T-cell (primary cell): ENCODE measurements around the gene CCDC106. TPM values are rescaled to one million over a fixed set of nuclear protein-coding genes. Genes with fewer than 3 reads are reported as not detected.

Source experiments
- ATAC-seq, 4 experiments: fragments of 200-7000 bp in 3 of 4; fragments of 150-1000 bp in 1 of 4; cut with Tn5 transposase; replicated peaks in 1 of 4; 1 replicate in 3 of 4; 2 replicates in 1 of 4; pipeline ENCODE4 v1.10.0; 2021; ENCODE audit warnings: moderate library complexity in 3 of 4, mild to moderate bottlenecking in 2 of 4, moderate number of reproducible peaks in 1 of 4
- CTCF ChIA-PET, 2 donors: fragments of 300-600 bp; sonication (Branson Sonifier 250); formaldehyde crosslinking; loops; one replicate each; lab custom pipeline; 2022; ENCODE audit warnings: antibody characterized with exemption in 2 of 2; lab: Charles Lee
- POLR2A ChIA-PET, 2 donors: fragments of 300-600 bp; sonication (Branson Sonifier 250); formaldehyde crosslinking; loops; one replicate each; lab custom pipeline; 2022; ENCODE audit warnings: antibody characterized with exemption in 2 of 2; lab: Charles Lee
- DNase-seq, 35 experiments: peaks; one replicate each; pipeline versions ENCODE4 v3.0.0 to v3.0.0-alpha.2; 2013 to 2023
- H3K27ac ChIP-seq: one replicate; pipeline ENCODE4 v1.5.1; 2013; ENCODE audit warnings: low read length
- H3K27me3 ChIP-seq, 2 experiments: replicated peaks in 1 of 2; 1 replicate in 1 of 2; 2 replicates in 1 of 2; pipeline versions ENCODE4 v1.6.1 to v1.7.0; 2013; ENCODE audit warnings: low read length in 1 of 2, mixed read lengths in 1 of 2; ENCODE audit not compliant: control insufficient read depth in 2 of 2, insufficient read depth in 2 of 2; ENCODE audit errors: extremely low read depth in 1 of 2
- H3K36me3 ChIP-seq, 2 donors: 1 replicate in 1 of 2; 2 replicates in 1 of 2; pipeline versions ENCODE4 v1.6.1 to v1.7.0; 2013; ENCODE audit warnings: low read length in 1 of 2; ENCODE audit not compliant: control insufficient read depth in 2 of 2, insufficient read depth in 1 of 2; ENCODE audit errors: extremely low read depth in 1 of 2
- H3K4me1 ChIP-seq, 2 experiments: 1 replicate in 1 of 2; 2 replicates in 1 of 2; pipeline versions ENCODE4 v1.6.1 to v1.7.0; 2013; ENCODE audit warnings: low read length in 2 of 2, mixed read lengths in 1 of 2; ENCODE audit not compliant: insufficient read depth in 2 of 2, control insufficient read depth in 1 of 2; ENCODE audit errors: extremely low read depth in 1 of 2
- H3K4me3 ChIP-seq, 2 donors: 1 replicate in 1 of 2; 2 replicates in 1 of 2; pipeline versions ENCODE4 v1.5.1 to v1.7.0; 2013; ENCODE audit warnings: mild to moderate bottlenecking in 2 of 2, low read length in 1 of 2, moderate library complexity in 1 of 2; ENCODE audit not compliant: control insufficient read depth in 1 of 2; ENCODE audit errors: extremely low read depth in 1 of 2
- H3K9me3 ChIP-seq: 2 replicates; pipeline ENCODE4 v1.7.0; 2013
- H3K27ac Mint-ChIP-seq, 2 donors: one replicate each; pipeline ENCODE4 v1.8.0; 2020 to 2021; ENCODE audit warnings: mild to moderate bottlenecking in 2 of 2, mixed read lengths in 2 of 2
- H3K27me3 Mint-ChIP-seq, 2 donors: one replicate each; pipeline ENCODE4 v1.8.0; 2021 to 2022; ENCODE audit warnings: mixed read lengths in 2 of 2
- H3K36me3 Mint-ChIP-seq: one replicate; pipeline ENCODE4 v1.8.0; 2021; ENCODE audit warnings: mixed read lengths
- H3K4me1 Mint-ChIP-seq, 3 donors: one replicate each; pipeline ENCODE4 v1.8.0; 2020 to 2022; ENCODE audit warnings: mixed read lengths in 3 of 3, mild to moderate bottlenecking in 1 of 3
- H3K4me3 Mint-ChIP-seq, 3 donors: one replicate each; pipeline ENCODE4 v1.8.0; 2020 to 2022; ENCODE audit warnings: mild to moderate bottlenecking in 3 of 3, mixed read lengths in 3 of 3, moderate library complexity in 3 of 3
- H3K9me3 Mint-ChIP-seq, 3 donors: one replicate each; pipeline ENCODE4 v1.8.0; 2020 to 2022; ENCODE audit warnings: mixed read lengths in 3 of 3
- WGBS: methylation state at CpG from one replicate; pipeline ENCODE4 v1.1.5; 2013; ENCODE audit warnings: missing lambda C conversion rate; ENCODE audit not compliant: insufficient coverage; 5-methylcytosine and 5-hydroxymethylcytosine counted together
- total RNA-seq, 35 experiments: library from RNA in 6 of 35; stranded (reverse) in 6 of 35; fragments of 120-200 nt in 1 of 35; gene quantifications; one replicate each; pipeline versions ENCODE4 v1.2.1 to v1.2.4 and lab custom pipeline; 2013 to 2026

Gene CCDC106
- total RNA-seq, 5 donors from 2014 or later (not counting 1 experiment from before 2014, with no cell fraction given), result 1.7 to 4.7 (median 3.8) TPM

- peaks cover 0 to 2% of the 10 kb centered on the region in 2 donors for H3K36me3 ChIP-seq
- no peaks in the 10 kb centered on the region for H3K27me3 ChIP-seq
- Mint-ChIP-seq H3K4me1 (peaks cover 63 to 68% (median 67%) of the 10 kb centered on the region in 3 donors), H3K4me3 (peak overlapping the region; percentile 98 to 100 (median 99)), H3K27ac (peak overlapping the region; percentile 100), H3K36me3 (peaks cover 17% of the 10 kb centered on the region), H3K9me3 (no peaks in the 10 kb centered on the region), H3K27me3 (no peaks in the 10 kb centered on the region)
- POLR2A ChIA-PET, result interaction anchor here (0.8 to 1.3 kb wide), 2 partner anchors 11 to 174 kb away, joined by 3 to 4 read pairs; partner anchors contain the start of gene ISOC2 (in 1 of the 2)
- peak overlapping the region; percentile 99 for H3K27ac ChIP-seq
- peak overlapping the region; percentile 85 to 98 for H3K4me3 ChIP-seq
- 61% methylated on average over 7 of the region's 7 CpGs for WGBS
- no peaks in the 10 kb centered on the region for H3K9me3 ChIP-seq
- CTCF ChIA-PET, result interaction anchor here in 1 of 2 donors (1.8 kb wide), 1 partner anchor 19 kb away, joined by 4 read pairs; no protein-coding TSS in a partner anchor
- ATAC-seq (no peak), DNase-seq (no peak)
- peaks cover 18 to 69% of the 10 kb centered on the region in 2 experiments for H3K4me1 ChIP-seq
Measured at GRCh38 chr19:55635856-55636440, 12.1 kb upstream of the CCDC106 start.

GRCh38 chr19:55636723-55637122 is 11.3 kb upstream of the CCDC106 start:
- WGBS, result 100% methylated on average over 2 of the region's 4 CpGs
- H3K4me1 Mint-ChIP-seq, result peaks cover 65 to 69% (median 68%) of the 10 kb centered on the region in 3 donors
- no peaks in the 10 kb centered on the region for H3K9me3 Mint-ChIP-seq
- peak overlapping the region; percentile 98 to 100 (median 99) for H3K4me3 Mint-ChIP-seq
- Histone ChIP-seq H3K27ac (peak overlapping the region; percentile 99), H3K27me3 (no peaks in the 10 kb centered on the region), H3K4me3 (no peak overlapping the region), H3K4me1 (peaks cover 16 to 71% of the 10 kb centered on the region in 2 experiments), H3K36me3 (peaks cover 0 to 2% of the 10 kb centered on the region in 2 donors), H3K9me3 (no peaks in the 10 kb centered on the region)
- DNase-seq, result no peak
- ATAC-seq, result no peak
- no peaks in the 10 kb centered on the region for H3K27me3 Mint-ChIP-seq
- peaks cover 17% of the 10 kb centered on the region for H3K36me3 Mint-ChIP-seq
- H3K27ac Mint-ChIP-seq, result peak overlapping the region; percentile 100
- ChIA-PET CTCF (interaction anchor here in 1 of 2 donors (1.0 to 1.8 kb wide), 4 partner anchors 10 to 18 kb away, joined by 3 to 5 read pairs (median 4); no protein-coding TSS in a partner anchor), POLR2A (interaction anchor here in 1 of 2 donors (1.3 kb wide), 1 partner anchor 10 kb away, joined by 4 read pairs; no protein-coding TSS in a partner anchor)

GRCh38 chr19:55637534-55637933 is 10.5 kb upstream of the CCDC106 start:
- ChIA-PET POLR2A (no interaction called here), CTCF (interaction anchor here (0.6 to 1.8 kb wide), 7 partner anchors 10 to 502 kb away, joined by 3 to 12 read pairs (median 4); partner anchors contain the start of gene ZNF784 (in 1 of the 2))
- 79% methylated on average over 10 of the region's 11 CpGs for WGBS
- Histone ChIP-seq H3K27me3 (no peaks in the 10 kb centered on the region), H3K36me3 (peaks cover 0 to 2% of the 10 kb centered on the region in 2 donors), H3K4me1 (peaks cover 20 to 72% of the 10 kb centered on the region in 2 experiments), H3K9me3 (no peaks in the 10 kb centered on the region), H3K27ac (no peak overlapping the region), H3K4me3 (no peak overlapping the region)
- DNase-seq (no peak), ATAC-seq (no peak)
- H3K9me3 Mint-ChIP-seq, result no peaks in the 10 kb centered on the region
- H3K4me3 Mint-ChIP-seq, result peak overlapping the region; percentile 35 to 98 (median 47)
- H3K27me3 Mint-ChIP-seq, result peaks cover 0 to 2% of the 10 kb centered on the region in 2 donors
- H3K36me3 Mint-ChIP-seq, result peaks cover 17% of the 10 kb centered on the region
- peaks cover 63 to 67% (median 67%) of the 10 kb centered on the region in 3 donors for H3K4me1 Mint-ChIP-seq
- peak overlapping the region; percentile 64 to 79 for H3K27ac Mint-ChIP-seq

GRCh38 chr19:55638864-55639359 is 9.1 kb upstream of the CCDC106 start:
- peak overlapping the region; percentile 78 to 84 for H3K27ac Mint-ChIP-seq
- no peaks in the 10 kb centered on the region for H3K27me3 ChIP-seq
- ChIA-PET POLR2A (no interaction called here), CTCF (interaction anchor here in 1 of 2 donors (0.6 to 0.8 kb wide), 3 partner anchors 8 to 33 kb away, joined by 4 to 5 read pairs (median 4); no protein-coding TSS in a partner anchor)
- ATAC-seq (no peak), DNase-seq (peak in 32 of 35 experiments; percentile 33 to 77 (median 58))
- peaks cover 0 to 2% of the 10 kb centered on the region in 2 donors for H3K27me3 Mint-ChIP-seq
- no peaks in the 10 kb centered on the region for H3K9me3 Mint-ChIP-seq
- peaks cover 0 to 2% of the 10 kb centered on the region in 2 donors for H3K36me3 ChIP-seq
- H3K36me3 Mint-ChIP-seq, result peaks cover 17% of the 10 kb centered on the region
- H3K4me3 ChIP-seq, result no peak overlapping the region
- peak overlapping the region; percentile 9 for H3K27ac ChIP-seq
- peak overlapping the region; percentile 57 to 88 (median 67) for H3K4me3 Mint-ChIP-seq
- 40% methylated on average over 1 of the region's 6 CpGs for WGBS
- H3K9me3 ChIP-seq, result no peaks in the 10 kb centered on the region
- peaks cover 70 to 75% (median 72%) of the 10 kb centered on the region in 3 donors for H3K4me1 Mint-ChIP-seq
- H3K4me1 ChIP-seq, result peaks cover 24 to 78% of the 10 kb centered on the region in 2 experiments

GRCh38 chr19:55640043-55640576 is 7.9 kb upstream of the CCDC106 start:
- peak overlapping the region; percentile 66 to 88 (median 75) for H3K4me3 Mint-ChIP-seq
- DNase-seq, result peak in 34 of 35 experiments; percentile 54 to 90 (median 72)
- H3K4me1 ChIP-seq, result peaks cover 33 to 84% of the 10 kb centered on the region in 2 experiments
- peaks cover 72 to 78% (median 73%) of the 10 kb centered on the region in 3 donors for H3K4me1 Mint-ChIP-seq
- peaks cover 0 to 2% of the 10 kb centered on the region in 2 donors for H3K27me3 Mint-ChIP-seq
- H3K9me3 ChIP-seq, result no peaks in the 10 kb centered on the region
- peak; percentile 28 to 59 (median 36) for ATAC-seq
- WGBS, result 22% methylated on average over 32 of the region's 38 CpGs
- POLR2A ChIA-PET, result interaction anchor here in 1 of 2 donors (0.6 kb wide), 1 partner anchor 1121 kb away, joined by 3 read pairs; no protein-coding TSS in a partner anchor
- H3K27ac Mint-ChIP-seq, result peak overlapping the region; percentile 84 to 87
- peak overlapping the region in 1 of 2 donors; percentile 33 for H3K4me3 ChIP-seq
- peak overlapping the region; percentile 67 for H3K27ac ChIP-seq
- CTCF ChIA-PET, result interaction anchor here in 1 of 2 donors (0.7 to 1.1 kb wide), 3 partner anchors 9 to 16 kb away, joined by 3 to 5 read pairs (median 5); partner anchors contain the start of genes U2AF2 and ZNF784
- H3K27me3 ChIP-seq, result no peaks in the 10 kb centered on the region
- peaks cover 17% of the 10 kb centered on the region for H3K36me3 Mint-ChIP-seq
- peaks cover 6 to 9% of the 10 kb centered on the region in 2 donors for H3K36me3 ChIP-seq
- H3K9me3 Mint-ChIP-seq, result no peaks in the 10 kb centered on the region
